SJCRH30 (cell line): ENCODE results near the gene SLCO4A1. TPM values are rescaled to one million over a fixed set of nuclear protein-coding genes. Genes with fewer than 3 reads are reported as not detected.

Experiments
- DNase-seq, 2 experiments: peaks; one replicate each; pipeline ENCODE4 v3.0.0-alpha.2; 2015 to 2020
- H3K27ac ChIP-seq: fragments of 250-450 bp; sonication (Bioruptor Pico); 2 replicates; pipeline ENCODE4 v1.5.1; 2020; ENCODE audit warnings: mild to moderate bottlenecking, moderate library complexity
- H3K27me3 ChIP-seq: fragments of 250-450 bp; sonication (Bioruptor Pico); 2 replicates; pipeline ENCODE4 v1.5.1; 2020; ENCODE audit warnings: mild to moderate bottlenecking, moderate library complexity
- H3K36me3 ChIP-seq: fragments of 250-450 bp; sonication (Bioruptor Pico); 2 replicates; pipeline ENCODE4 v1.5.1; 2020; ENCODE audit warnings: mild to moderate bottlenecking, moderate library complexity
- H3K4me1 ChIP-seq: fragments of 250-450 bp; sonication (Bioruptor Pico); 2 replicates; pipeline ENCODE4 v1.5.1; 2020; ENCODE audit warnings: mild to moderate bottlenecking, moderate library complexity
- H3K4me3 ChIP-seq: fragments of 250-450 bp; sonication (Bioruptor Pico); 2 replicates; pipeline ENCODE4 v1.5.1; 2020; ENCODE audit warnings: mild to moderate bottlenecking, moderate library complexity
- H3K9me3 ChIP-seq: fragments of 250-450 bp; sonication (Bioruptor Pico); replicated peaks from 2 replicates; pipeline ENCODE4 v1.5.1; 2020; ENCODE audit warnings: mild to moderate bottlenecking, moderate library complexity
- total RNA-seq: library from RNA; depleted of rRNA; stranded (reverse); fragments of >200 nt; shearing (Covaris generic); gene quantifications from 2 replicates; pipeline ENCODE4 v1.2.3, GENCODE V29; 2014

Gene SLCO4A1
- total RNA-seq, 1 experiment from 2014 or later = 3.9 TPM

DNA sequence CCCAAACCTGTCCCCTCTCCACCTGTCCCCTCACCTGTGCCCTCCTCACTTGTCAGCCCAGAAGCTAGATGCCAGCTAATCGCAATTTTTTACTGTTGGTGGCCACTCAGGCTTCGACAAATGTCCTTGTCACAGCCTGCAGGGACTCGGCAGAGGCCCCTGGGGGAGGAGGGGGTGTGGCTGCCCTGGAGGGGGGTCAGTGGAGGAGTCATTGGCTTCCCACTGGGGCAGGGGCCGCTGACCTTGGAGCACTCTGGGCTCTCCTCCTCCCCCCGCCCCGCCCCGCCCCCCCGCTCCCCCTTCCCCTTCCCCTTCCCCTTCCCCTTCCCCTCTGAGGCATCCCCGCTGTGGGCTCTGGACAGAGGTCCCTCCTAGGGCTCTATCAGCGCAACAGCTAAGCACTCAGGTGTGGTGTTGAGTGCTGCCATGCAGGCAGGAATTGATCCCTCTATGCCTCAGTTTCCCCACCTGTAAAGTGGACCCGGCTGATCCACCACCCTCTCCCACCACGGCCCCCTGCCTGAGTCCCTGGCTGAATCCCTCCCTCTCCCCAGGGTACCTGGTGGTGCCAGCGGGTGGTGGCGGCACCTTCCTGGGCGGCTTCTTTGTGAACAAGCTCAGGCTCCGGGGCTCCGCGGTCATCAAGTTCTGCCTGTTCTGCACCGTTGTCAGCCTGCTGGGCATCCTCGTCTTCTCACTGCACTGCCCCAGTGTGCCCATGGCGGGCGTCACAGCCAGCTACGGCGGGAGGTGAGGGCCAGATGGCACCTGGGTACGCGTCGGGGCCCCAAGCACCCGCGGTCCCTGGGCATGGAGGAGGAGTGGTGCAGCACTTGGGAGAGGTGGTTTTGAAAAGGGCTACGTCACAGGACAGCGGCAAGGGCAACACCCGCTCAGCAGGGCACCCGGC is 23.8 kb downstream of the SLCO4A1 start:
- Histone ChIP-seq H3K4me3 (no peak overlapping the region), H3K27ac (no peak overlapping the region), H3K9me3 (no peaks in the 10 kb centered on the region), H3K36me3 (no peaks in the 10 kb centered on the region), H3K4me1 (peaks cover 6% of the 10 kb centered on the region; the same call in 1 of the 2 replicates), H3K27me3 (peaks cover 20% of the 10 kb centered on the region)
- DNase-seq = no peak

DNA sequence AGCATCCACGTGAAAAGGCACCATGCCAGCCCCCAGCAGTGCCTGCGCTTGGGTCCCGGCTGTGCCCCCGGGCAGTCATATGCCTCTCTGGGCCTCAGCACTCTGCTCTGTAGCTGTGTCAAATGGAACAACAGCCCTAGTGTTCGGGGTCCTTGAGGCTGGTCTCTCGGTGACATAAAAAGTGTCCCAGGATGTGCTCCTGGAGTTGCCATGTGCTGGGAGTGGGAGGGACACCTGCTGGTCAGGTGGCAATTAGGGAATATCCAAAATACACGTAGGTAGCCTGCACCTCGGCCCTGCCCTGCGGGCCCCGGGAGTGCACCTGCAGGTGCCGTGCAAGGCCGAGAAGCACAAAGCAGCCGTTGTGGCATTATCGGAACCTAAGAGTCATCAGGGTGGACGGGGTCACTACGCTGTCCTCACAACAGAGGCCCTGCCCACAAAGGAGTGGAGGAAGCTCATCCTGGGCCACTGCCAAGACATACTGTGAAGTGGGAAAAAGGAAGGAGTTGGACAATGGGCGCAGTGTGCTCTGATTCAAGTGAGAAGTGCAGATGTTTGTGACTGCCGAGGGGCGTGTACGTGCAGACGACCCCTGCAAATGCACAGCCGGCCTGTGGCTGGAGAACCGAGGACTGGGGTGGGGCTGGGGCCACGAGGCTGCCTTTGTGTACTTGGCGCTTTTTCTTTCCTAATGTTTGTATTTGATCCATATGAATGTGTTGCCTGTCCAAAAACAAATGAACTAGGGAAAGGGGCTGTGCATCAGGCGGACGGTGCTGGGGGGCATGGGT is 24.6 kb downstream of the SLCO4A1 start:
- no peaks in the 10 kb centered on the region for H3K9me3 ChIP-seq
- H3K36me3 ChIP-seq = no peaks in the 10 kb centered on the region
- DNase-seq = peak; percentile 87 to 94
- H3K4me1 ChIP-seq = peaks cover 6% of the 10 kb centered on the region; the same call in 1 of the 2 replicates
- peaks cover 20% of the 10 kb centered on the region for H3K27me3 ChIP-seq
- no peak overlapping the region for H3K4me3 ChIP-seq
- H3K27ac ChIP-seq = no peak overlapping the region

DNA sequence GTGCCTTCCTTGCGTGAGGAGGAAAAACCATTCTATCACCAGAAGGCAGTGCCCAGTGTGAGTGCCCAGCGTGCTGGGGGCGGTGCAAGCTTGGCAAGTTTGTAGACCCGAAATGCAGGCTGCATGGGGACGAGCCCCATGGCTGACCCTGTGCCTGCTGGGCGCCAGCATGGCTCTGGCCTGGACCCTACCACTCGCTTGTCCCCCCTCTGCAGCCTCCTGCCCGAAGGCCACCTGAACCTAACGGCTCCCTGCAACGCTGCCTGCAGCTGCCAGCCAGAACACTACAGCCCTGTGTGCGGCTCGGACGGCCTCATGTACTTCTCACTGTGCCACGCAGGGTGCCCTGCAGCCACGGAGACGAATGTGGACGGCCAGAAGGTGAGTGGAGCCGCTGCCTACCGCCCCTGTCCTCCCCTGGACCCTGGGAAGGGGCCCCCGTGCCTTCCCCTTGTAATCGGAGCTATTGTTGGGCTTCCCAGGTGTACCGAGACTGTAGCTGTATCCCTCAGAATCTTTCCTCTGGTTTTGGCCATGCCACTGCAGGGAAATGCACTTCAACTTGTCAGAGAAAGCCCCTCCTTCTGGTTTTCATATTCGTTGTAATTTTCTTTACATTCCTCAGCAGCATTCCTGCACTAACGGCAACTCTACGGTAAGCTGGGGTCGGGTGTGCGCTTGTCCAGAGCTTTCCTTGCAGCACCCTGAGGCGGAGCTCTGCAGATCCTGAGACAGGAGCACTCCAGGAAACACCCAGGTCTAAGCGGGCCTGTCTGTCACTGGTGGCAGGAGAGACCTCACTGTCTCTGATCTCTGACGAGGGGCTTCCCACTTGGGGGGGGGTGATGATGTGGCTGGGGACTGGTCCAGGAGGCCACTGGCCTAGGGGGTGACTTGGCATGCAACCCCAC is 25.5 kb downstream of the SLCO4A1 start:
- no peak overlapping the region for H3K4me3 ChIP-seq
- H3K36me3 ChIP-seq = no peaks in the 10 kb centered on the region
- DNase-seq = no peak
- H3K9me3 ChIP-seq = no peaks in the 10 kb centered on the region
- H3K27me3 ChIP-seq = peaks cover 20% of the 10 kb centered on the region
- H3K27ac ChIP-seq = no peak overlapping the region
- peaks cover 6% of the 10 kb centered on the region; the same call in 1 of the 2 replicates for H3K4me1 ChIP-seq

- Histone ChIP-seq H3K4me3 (no peak overlapping the region), H3K36me3 (no peaks in the 10 kb centered on the region), H3K27ac (no peak overlapping the region), H3K9me3 (no peaks in the 10 kb centered on the region), H3K27me3 (peaks cover 20% of the 10 kb centered on the region), H3K4me1 (peaks cover 6% of the 10 kb centered on the region; the same call in 1 of the 2 replicates)
- DNase-seq = peak; percentile 91 to 98
Measured at GRCh38 chr20:62668441-62669027, 26.2 kb downstream of the SLCO4A1 start.

GRCh38 chr20:62669249-62669648 is 26.9 kb downstream of the SLCO4A1 start:
- Histone ChIP-seq H3K36me3 (no peaks in the 10 kb centered on the region), H3K9me3 (no peaks in the 10 kb centered on the region), H3K27me3 (peaks cover 23% of the 10 kb centered on the region), H3K27ac (no peak overlapping the region), H3K4me3 (no peak overlapping the region), H3K4me1 (peaks cover 6% of the 10 kb centered on the region; the same call in 1 of the 2 replicates)
- no peak for DNase-seq

DNA sequence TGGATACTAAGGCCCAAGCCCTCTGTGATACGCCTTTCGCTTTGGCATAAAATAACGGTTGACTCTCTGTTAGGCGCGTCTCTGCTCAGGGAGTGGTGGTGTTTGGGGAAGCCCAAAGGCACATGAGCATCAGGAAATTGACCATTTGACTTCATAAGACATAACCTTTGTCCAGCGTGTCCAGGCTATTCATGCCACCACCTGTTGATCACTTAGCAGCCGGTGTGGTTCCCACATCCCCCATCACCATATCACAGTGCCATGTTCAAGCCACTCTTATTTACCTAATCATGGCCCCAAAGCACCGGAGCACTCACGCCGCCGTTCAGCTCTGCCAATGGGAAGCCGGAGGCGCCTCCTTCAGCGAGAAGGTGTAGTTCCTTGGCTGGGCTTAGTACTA is 27.9 kb downstream of the SLCO4A1 start:
- Histone ChIP-seq H3K4me3 (no peak overlapping the region), H3K9me3 (no peaks in the 10 kb centered on the region), H3K27ac (no peak overlapping the region), H3K27me3 (peaks cover 29% of the 10 kb centered on the region), H3K4me1 (peaks cover 6% of the 10 kb centered on the region; the same call in 1 of the 2 replicates), H3K36me3 (no peaks in the 10 kb centered on the region)
- no peak for DNase-seq

GRCh38 chr20:62670998-62671397 is 28.7 kb downstream of the SLCO4A1 start:
- Histone ChIP-seq H3K4me1 (peaks cover 6% of the 10 kb centered on the region; the same call in 1 of the 2 replicates), H3K27me3 (peaks cover 30% of the 10 kb centered on the region)

DNA sequence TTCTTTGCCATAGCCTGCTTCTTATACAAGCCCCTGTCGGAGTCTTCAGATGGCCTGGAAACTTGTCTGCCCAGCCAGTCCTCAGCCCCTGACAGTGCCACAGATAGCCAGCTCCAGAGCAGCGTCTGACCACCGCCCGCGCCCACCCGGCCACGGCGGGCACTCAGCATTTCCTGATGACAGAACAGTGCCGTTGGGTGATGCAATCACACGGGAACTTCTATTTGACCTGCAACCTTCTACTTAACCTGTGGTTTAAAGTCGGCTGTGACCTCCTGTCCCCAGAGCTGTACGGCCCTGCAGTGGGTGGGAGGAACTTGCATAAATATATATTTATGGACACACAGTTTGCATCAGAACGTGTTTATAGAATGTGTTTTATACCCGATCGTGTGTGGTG is 29.5 kb downstream of the SLCO4A1 start:
- Histone ChIP-seq H3K4me1 (peaks cover 4% of the 10 kb centered on the region; the same call in 1 of the 2 replicates), H3K36me3 (no peaks in the 10 kb centered on the region), H3K27me3 (peaks cover 33% of the 10 kb centered on the region), H3K27ac (no peak overlapping the region), H3K4me3 (no peak overlapping the region), H3K9me3 (no peaks in the 10 kb centered on the region)
- no peak for DNase-seq

More at GRCh38 chr20:62670998-62671397, 28.7 kb downstream of the SLCO4A1 start:
- H3K36me3 ChIP-seq = no peaks in the 10 kb centered on the region
- no peak overlapping the region for H3K27ac ChIP-seq
- no peak overlapping the region for H3K4me3 ChIP-seq
- H3K9me3 ChIP-seq = no peaks in the 10 kb centered on the region
- DNase-seq = no peak

DNA sequence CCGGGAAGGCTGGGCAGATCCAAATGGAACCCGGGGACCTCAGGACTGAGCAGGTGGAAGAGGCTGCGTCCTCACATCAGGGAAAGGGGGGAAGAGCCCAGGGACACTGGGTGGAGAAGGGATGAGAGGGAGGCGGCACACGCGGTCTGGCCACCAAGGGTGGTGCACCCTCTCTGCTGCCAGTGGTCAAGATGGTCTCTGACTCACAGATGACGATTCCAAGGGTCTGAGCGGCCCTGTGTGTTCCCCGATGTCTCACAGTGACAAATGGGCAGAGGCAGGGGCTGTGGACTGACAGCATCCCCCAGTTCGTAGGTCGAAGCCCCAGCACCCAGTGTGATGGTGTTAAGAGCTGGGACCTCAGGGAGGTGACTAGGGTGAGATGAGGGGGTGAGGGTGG is 32.1 kb downstream of the SLCO4A1 start:
- Histone ChIP-seq H3K27me3 (peaks cover 19% of the 10 kb centered on the region), H3K36me3 (no peaks in the 10 kb centered on the region), H3K9me3 (no peaks in the 10 kb centered on the region), H3K27ac (no peak overlapping the region), H3K4me1 (no peaks in the 10 kb centered on the region), H3K4me3 (no peak overlapping the region)
- DNase-seq = no peak

DNA sequence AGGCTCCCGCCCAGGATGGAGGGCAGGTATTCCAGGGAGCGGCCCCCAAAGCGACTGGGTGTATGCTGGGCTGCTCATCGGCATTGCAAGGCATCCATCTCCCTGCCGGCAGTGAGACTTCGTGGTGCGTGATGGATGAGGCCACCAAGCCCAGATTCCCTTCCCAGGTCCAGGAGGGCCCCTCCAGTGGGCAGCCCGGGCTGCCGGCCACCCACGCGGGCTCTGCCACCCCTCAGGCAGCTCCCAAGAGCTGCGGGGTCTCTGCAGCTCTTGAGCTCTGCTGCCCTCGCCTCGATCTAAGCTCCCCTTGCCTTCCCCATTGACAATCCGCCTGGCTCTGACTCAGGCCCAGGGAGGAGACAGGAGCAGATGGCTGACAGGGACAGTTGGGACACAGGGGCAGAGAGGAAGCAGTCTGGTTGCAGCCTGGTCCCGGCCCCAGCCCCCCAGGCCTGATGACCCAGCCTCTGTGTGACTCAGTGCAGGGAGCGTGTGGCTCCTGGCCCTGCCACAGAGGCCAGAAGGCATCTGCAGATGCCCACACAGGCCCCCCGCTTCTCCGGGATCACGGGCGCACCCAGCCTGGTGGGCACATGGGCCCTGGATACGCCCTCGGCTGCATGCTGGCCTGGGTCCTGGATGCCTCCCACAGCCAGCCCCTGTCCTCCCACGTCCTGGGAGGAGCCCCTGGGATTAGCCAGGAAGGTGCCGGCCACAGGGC is 33.0 kb downstream of the SLCO4A1 start:
- no peaks in the 10 kb centered on the region for H3K4me1 ChIP-seq
- DNase-seq = peak in 1 of 2 experiments; percentile 39
- H3K4me3 ChIP-seq = no peak overlapping the region
- H3K36me3 ChIP-seq = no peaks in the 10 kb centered on the region
- no peak overlapping the region for H3K27ac ChIP-seq
- peaks cover 3% of the 10 kb centered on the region; the same call in 1 of the 2 replicates for H3K9me3 ChIP-seq
- peaks cover 19% of the 10 kb centered on the region for H3K27me3 ChIP-seq

DNA sequence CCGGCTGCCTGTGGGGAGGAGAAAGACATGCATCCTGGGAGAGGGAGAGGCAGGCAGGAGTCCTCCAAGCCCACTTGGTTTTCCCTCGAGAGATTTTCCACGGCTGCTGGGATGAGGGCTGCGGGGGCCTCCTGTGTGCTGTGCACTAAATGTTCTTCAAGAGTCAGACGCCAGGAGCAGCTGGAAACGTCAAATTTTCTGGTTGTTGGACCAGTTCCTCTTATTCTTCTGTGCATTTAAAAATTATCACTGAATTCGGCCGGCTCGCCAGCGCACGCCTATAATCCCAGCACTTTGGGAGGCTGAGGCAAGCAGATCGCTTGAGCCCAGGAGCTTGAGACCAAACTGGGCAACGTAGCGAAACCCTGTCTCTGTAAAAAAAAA is 33.6 kb downstream of the SLCO4A1 start:
- Histone ChIP-seq H3K36me3 (no peaks in the 10 kb centered on the region), H3K27ac (no peak overlapping the region), H3K27me3 (peaks cover 19% of the 10 kb centered on the region), H3K4me3 (no peak overlapping the region), H3K9me3 (peaks cover 3% of the 10 kb centered on the region; the same call in 1 of the 2 replicates), H3K4me1 (no peaks in the 10 kb centered on the region)
- DNase-seq = no peak

GRCh38 chr20:62676976-62677375 is 34.7 kb downstream of the SLCO4A1 start:
- peaks cover 19% of the 10 kb centered on the region for H3K27me3 ChIP-seq
- no peaks in the 10 kb centered on the region for H3K4me1 ChIP-seq
- no peak for DNase-seq
- H3K4me3 ChIP-seq = no peak overlapping the region
- no peaks in the 10 kb centered on the region for H3K36me3 ChIP-seq
- no peak overlapping the region for H3K27ac ChIP-seq
- peaks cover 3% of the 10 kb centered on the region; the same call in 1 of the 2 replicates for H3K9me3 ChIP-seq

- Histone ChIP-seq H3K4me1 (no peaks in the 10 kb centered on the region), H3K9me3 (peaks cover 3% of the 10 kb centered on the region; the same call in 1 of the 2 replicates), H3K27me3 (peaks cover 19% of the 10 kb centered on the region), H3K27ac (no peak overlapping the region), H3K4me3 (no peak overlapping the region), H3K36me3 (no peaks in the 10 kb centered on the region)
- no peak for DNase-seq
Measured at GRCh38 chr20:62677678-62678077, 35.4 kb downstream of the SLCO4A1 start.
